ENCODE measurements around the gene SYNGR2. TPM values are rescaled to one million over a fixed set of nuclear protein-coding genes. Genes with fewer than 3 reads are reported as not detected.
"Not testable (repeated sequence)": the region's sequence is repeated elsewhere in the genome, so short reads cannot be mapped to it uniquely, and the experiment has no call there.

SYNGR2 gene
- polyA plus RNA-seq, 3 donors: 49.8 to 67.7 (median 56.9) TPM

GRCh38 chr17:78170692-78171590 lies 2.6 kb downstream of the SYNGR2 start:
- no peak for DNase-seq (ENCODE audit: low read depth in 3 of 3, low spot score in 2 of 3)

GRCh38 chr17:78171591-78172248 lies 3.3 kb downstream of the SYNGR2 start:
- not testable (repeated sequence) for DNase-seq (ENCODE audit: low read depth in 3 of 3, low spot score in 2 of 3)

DNA sequence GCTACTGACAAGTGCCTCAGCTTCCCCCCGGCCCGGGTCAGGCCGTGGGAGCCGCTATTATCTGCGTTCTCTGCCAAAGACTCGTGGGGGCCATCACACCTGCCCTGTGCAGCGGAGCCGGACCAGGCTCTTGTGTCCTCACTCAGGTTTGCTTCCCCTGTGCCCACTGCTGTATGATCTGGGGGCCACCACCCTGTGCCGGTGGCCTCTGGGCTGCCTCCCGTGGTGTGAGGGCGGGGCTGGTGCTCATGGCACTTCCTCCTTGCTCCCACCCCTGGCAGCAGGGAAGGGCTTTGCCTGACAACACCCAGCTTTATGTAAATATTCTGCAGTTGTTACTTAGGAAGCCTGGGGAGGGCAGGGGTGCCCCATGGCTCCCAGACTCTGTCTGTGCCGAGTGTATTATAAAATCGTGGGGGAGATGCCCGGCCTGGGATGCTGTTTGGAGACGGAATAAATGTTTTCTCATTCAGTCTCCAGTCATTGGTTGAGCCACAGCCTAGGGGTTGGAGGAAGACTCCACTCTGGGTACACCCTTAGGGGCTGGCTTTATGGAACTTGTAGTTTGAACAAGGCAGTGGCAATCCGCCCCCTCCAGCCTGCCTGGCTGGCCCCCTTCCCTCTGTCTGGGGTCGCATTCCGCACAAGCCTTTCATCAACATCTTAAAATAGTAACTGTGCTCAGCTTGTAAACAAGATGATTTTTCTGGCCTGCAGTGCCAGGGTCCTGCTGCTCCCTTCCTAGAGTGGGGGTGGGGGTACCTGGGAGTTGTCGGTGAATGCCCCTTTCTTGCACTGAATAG lies 4.1 kb downstream of the SYNGR2 start:
- no peak for DNase-seq (ENCODE audit: low read depth in 3 of 3, low spot score in 2 of 3)

DNA sequence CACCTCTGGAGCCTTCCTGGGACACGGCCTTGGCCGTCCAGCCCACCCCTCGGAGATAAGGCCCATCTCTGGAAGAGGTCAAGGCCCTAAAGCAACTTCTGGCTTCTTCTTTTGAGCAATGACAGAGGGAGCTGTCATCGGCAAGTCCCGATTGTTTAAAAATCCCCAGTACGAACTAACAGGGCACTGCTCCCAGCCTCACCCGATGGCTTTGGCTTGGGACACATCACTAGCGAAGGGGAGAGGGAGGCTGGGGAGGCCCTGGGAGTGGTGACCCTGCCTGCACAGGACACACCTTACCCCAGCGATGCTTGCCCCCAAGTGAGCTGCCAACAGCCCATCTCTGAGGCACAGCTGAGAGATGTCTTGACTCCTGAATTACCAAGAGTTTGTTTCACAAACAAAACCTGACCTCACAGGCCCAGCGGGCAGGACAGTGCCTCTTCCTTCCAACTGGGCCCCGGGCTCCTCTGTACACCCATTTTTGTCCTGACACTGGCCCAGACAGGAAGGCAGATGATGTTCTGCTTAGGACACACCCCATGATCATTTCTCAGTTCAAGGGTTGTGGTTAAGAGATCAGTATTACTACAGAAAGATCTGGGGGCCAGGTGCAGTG lies 4.8 kb downstream of the SYNGR2 start:
- no peak for DNase-seq (ENCODE audit: low read depth in 3 of 3, low spot score in 2 of 3)

DNA sequence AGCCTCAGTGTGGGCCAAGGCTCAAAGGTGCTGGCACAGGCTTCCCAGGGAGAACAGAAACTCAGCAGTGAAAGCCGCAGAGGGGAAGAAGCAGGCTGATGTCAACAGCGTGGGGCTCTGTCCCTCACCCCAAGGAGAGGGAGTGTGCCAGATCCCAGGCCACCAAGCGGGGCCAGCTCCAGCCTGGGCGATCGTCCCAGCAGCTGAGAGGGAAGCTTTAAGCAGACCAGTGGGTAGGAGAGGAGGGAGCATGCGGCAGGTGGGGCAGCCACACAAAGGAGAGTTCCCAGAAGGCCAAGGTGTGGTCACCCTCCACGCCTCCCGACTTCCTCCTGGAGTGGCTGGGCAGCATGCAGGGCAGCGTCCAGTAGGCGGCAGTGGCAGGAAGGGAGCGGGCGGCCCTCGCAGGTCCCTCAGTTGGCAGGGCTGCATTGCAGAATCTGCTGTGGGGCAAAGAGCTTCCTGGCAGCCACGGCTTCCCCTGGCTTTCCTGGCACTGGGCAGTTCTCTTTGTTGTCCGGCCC lies 6.0 kb downstream of the SYNGR2 start:
- no peak for DNase-seq (ENCODE audit: low read depth in 3 of 3, low spot score in 2 of 3)

DNA sequence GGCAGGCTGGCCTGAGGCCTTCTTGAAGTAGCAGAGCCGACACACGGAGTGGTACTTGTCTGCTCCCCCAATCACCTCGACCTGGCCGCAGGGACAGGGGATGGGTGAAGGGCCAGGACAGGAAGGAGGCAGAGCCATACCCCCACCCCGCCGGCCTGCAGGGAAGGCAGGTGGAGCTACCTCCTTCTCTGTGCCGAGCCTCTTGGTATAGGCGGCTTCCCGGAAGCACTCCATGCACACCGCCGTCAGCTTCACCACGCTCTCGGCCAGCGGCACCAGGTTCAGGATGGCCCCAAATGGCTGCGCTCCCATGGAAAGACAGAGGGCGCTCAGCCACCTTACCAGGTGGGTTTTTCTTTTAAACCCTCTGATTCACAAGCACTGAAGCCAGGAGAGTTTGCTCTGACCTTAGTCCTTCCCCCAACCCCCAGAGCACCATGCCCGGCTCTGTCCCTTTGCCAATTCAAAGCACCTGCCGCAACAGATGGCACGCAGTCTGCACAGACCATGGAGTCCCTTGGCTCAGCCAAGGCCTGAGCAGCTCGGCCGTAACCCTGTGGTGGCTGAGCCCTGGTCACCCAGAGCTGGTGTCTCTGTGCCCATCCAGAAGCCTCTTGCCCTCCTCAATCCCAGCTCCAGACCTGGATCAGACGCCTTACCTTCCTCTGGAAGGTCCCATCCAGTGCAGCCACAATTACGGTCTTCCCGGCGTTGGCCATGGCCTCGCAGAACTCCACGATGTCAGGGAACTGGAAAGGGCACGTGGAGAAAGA lies 6.7 kb downstream of the SYNGR2 start:
- DNase-seq (ENCODE audit: low read depth in 3 of 3, low spot score in 2 of 3): no peak

- DNase-seq (ENCODE audit: low read depth in 3 of 3, low spot score in 2 of 3): no peak
Observed at GRCh38 chr17:78175643-78175981, 7.2 kb downstream of the SYNGR2 start.

GRCh38 chr17:78176548-78177025 lies 8.2 kb downstream of the SYNGR2 start:
- DNase-seq (ENCODE audit: low read depth in 3 of 3, low spot score in 2 of 3): no peak

DNA sequence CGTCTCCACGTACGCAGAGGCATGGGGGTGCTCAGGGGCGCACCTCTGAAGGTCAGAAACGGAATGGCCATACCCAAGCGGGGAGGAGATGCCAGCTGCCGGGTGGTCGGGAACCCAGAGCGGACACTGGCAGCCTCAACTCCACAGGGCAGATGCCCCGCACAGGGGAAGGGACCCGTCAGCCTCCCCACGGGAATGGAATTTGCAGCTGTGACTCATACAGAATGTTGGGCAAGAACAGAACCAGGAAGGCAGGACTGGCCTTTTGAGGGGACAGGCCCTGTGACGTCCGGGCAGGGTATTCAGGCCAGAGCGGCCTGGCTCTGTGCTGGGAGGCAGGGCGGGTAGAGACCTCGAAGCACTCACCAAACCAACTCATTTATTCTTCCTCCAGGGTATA lies 11.0 kb downstream of the SYNGR2 start:
- no peak for DNase-seq (ENCODE audit: low read depth in 3 of 3, low spot score in 2 of 3)

- no peak for DNase-seq (ENCODE audit: low read depth in 3 of 3, low spot score in 2 of 3)
Observed at GRCh38 chr17:78180083-78180482, 11.7 kb downstream of the SYNGR2 start.

GRCh38 chr17:78180508-78180907 lies 12.1 kb downstream of the SYNGR2 start:
- no peak for DNase-seq (ENCODE audit: low read depth in 3 of 3, low spot score in 2 of 3)

DNA sequence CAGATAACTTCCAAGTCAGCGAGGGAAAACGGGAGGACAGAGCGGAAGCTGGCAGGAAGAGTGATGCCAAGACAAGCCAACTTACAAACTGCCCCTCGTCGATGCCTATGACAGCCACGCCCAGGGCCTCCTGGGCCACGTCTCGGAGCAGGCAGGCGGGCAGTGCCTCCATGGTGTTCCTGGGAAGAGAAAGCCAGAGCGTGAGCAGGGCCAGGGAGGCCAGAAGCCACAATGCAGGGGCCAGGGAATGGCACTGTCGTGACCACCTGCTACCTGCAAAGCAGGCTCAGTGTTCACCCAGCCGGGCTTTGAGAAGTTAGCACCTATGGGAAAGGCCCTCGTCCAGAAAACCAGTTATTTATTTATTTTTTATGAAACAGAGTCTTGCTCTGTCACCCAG lies 14.1 kb downstream of the SYNGR2 start:
- DNase-seq (ENCODE audit: low read depth in 3 of 3, low spot score in 2 of 3): no peak

GRCh38 chr17:78183916-78184315 lies 15.5 kb downstream of the SYNGR2 start:
- DNase-seq (ENCODE audit: low read depth in 3 of 3, low spot score in 2 of 3): no peak

DNA sequence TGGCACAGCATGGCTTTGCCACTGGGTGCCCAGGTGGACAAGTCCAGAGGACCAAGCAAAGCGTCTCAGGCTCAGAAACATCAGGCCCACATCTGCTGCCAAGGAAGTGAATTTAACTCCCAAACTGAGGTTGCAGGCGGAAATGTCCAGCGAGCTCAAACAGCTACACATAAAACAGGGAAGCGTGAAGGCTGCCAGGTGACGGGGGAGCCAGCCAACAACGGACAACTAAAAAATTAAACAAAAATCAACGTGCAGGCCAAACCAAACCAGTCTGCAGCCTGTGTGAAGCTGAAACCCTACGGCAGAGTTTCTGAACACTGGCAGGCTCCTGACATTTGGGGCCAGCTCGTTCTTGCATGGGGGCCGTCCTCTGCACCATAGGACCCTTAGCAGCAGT lies 16.0 kb downstream of the SYNGR2 start:
- no peak for DNase-seq (ENCODE audit: low read depth in 3 of 3, low spot score in 2 of 3)

GRCh38 chr17:78184868-78185267 lies 16.5 kb downstream of the SYNGR2 start:
- DNase-seq (ENCODE audit: low read depth in 3 of 3, low spot score in 2 of 3): no peak

DNA sequence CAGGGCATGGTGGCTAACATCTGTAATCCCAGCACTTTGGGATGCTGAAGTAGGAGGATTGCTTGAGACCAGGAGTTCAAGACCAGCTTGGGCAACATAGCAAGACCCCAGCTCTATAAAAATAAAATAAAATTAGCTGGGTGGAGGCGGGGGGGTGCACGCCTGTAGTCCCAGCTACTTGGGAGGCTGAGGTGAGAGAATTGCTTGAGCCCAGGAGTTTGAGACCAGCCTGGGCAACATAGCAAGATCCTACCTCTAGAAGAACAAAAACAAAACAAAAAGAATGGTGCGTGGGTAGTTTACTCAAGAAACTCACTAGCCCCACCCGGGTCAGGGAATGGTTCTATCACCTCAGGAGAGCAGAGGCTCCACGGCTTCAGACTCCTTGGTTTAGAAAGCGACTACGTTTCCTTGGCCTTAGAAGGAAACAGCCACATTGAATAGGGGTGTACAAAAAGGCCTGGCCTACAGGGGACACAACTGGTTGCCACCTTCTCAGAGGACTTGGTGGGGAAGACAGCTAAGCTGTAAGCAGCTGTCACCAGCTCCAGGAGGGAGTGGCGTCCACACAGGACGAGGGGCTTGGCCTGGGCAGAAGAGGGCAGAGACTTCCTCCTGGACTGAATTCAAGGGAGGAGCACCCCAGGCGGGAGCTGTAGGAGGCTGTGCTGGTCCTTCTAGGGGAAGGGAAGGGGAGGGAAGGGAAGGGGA lies 17.8 kb downstream of the SYNGR2 start:
- no peak for DNase-seq (ENCODE audit: low read depth in 3 of 3, low spot score in 2 of 3)

DNA sequence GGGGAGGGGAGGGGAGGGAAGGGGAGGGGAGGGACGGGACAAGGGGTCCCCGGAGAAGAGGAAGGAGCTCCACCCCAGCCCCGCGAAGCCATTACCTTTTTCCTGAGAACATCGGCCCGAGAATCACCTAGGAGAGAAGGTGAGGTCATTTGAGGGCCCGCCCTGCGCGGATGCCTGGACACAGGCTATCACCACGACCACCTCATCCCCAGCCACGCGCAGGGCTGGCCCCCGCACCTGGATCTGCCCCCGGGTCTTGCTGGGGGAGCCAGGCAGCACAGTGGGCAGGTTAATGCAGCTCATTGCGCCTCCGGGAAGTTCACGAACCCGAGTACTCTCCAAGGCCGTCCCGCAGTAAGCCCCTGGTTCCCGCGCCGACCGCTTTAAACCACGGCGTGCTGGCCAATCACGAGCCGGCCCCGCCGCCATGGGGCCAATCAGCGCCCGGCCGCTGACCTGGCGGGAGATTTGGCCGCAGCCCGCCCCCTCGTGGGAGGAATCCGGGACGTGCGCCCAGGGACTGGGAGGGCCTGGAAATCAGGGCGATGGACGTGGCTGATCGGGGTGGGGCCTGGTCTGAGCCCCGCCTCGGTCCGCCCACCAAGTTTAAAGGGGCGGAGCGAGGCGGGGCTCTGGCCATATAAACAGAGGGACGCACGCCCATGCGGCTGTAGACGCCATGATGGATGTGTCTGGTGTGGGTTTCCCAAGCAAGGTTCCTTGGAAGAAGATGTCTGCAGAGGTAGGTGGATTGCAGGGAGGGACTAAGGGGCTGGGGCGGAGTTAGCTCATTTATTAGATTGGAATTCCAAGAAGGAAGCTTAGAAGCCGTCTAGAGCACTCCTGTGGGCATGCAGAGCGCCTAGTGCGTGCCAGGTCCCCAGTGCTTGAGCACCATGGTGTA lies 18.6 kb downstream of the SYNGR2 start, which contains the start of the genes AFMID and TK1:
AFMID (plus strand) TSS at position 671 of the 904 bp plus-strand sequence; CDS start at position 680, 9 bp downstream.
TK1 (minus strand) TSS at position 361 of the 904 bp plus-strand sequence; CDS start at position 303, 58 bp downstream.
- peak; percentile 90 to 93 (median 92) for DNase-seq (ENCODE audit: low read depth in 3 of 3, low spot score in 2 of 3)

DNA sequence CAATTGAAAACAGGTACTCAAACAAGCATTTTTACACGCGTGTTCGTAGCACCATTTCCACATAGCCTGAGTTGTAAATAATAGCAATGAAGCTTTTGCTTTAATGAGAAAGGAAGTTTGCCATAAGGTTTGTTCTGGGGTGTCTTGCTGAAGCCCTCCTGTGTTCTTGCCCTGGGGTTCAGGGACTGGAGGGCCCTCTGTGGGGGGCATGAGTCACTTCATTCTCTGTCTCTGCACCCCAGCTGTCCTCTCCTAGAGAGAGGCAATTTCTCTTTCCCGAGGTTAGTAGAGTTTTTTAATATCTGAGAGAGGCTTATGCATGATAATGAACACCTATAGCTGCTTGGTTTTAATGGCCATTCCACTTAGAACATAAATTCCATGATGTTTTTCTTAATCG lies 28.3 kb downstream of the SYNGR2 start:
- DNase-seq (ENCODE audit: low read depth in 3 of 3, low spot score in 2 of 3): no peak
